Measurements from ENCODE around the gene SLC7A8.
A peak's percentile ranks its signal among the peaks of the same experiment; 100 is the strongest.

Gene SLC7A8

GRCh38 chr14:23095196-23096108 lies 88.0 kb downstream of the SLC7A8 start, which contains the start of gene C14orf119:
C14orf119 (plus strand) TSS chr14:23095505; CDS start chr14:23097659, 2,154 bp downstream.
- DNase-seq (ENCODE audit: low read depth in 2 of 2, low spot score in 1 of 2), result peak; percentile 92 to 98

- peak; percentile 49 to 54 for DNase-seq (ENCODE audit: low read depth in 2 of 2, low spot score in 1 of 2)
Measured at GRCh38 chr14:23094666-23095195, 88.7 kb downstream of the SLC7A8 start, which contains the start of gene ACIN1. ACIN1 (minus strand) TSS chr14:23095136; CDS start chr14:23095112, 24 bp downstream.

GRCh38 chr14:23093991-23094665 lies 89.3 kb downstream of the SLC7A8 start:
- DNase-seq (ENCODE audit: low read depth in 2 of 2, low spot score in 1 of 2), result no peak

GRCh38 chr14:23093526-23093925 lies 89.9 kb downstream of the SLC7A8 start:
- DNase-seq (ENCODE audit: low read depth in 2 of 2, low spot score in 1 of 2), result no peak

- DNase-seq (ENCODE audit: low read depth in 2 of 2, low spot score in 1 of 2), result no peak
Measured at GRCh38 chr14:23093104-23093503, 90.4 kb downstream of the SLC7A8 start.

GRCh38 chr14:23091294-23092225 lies 91.9 kb downstream of the SLC7A8 start:
- DNase-seq (ENCODE audit: low read depth in 2 of 2, low spot score in 1 of 2), result no peak

- DNase-seq (ENCODE audit: low read depth in 2 of 2, low spot score in 1 of 2), result no peak
Measured at GRCh38 chr14:23090254-23090636, 93.2 kb downstream of the SLC7A8 start.

- no peak for DNase-seq (ENCODE audit: low read depth in 2 of 2, low spot score in 1 of 2)
Measured at GRCh38 chr14:23089498-23090253, 93.8 kb downstream of the SLC7A8 start.

GRCh38 chr14:23086565-23086964 lies 96.9 kb downstream of the SLC7A8 start:
- DNase-seq (ENCODE audit: low read depth in 2 of 2, low spot score in 1 of 2), result no peak

GRCh38 chr14:23085458-23085857 lies 98.0 kb downstream of the SLC7A8 start:
- no peak for DNase-seq (ENCODE audit: low read depth in 2 of 2, low spot score in 1 of 2)

GRCh38 chr14:23080474-23080873 lies 103.0 kb downstream of the SLC7A8 start:
- DNase-seq (ENCODE audit: low read depth in 2 of 2, low spot score in 1 of 2), result no peak

- DNase-seq (ENCODE audit: low read depth in 2 of 2, low spot score in 1 of 2), result no peak
Measured at GRCh38 chr14:23079716-23080115, 103.7 kb downstream of the SLC7A8 start.

- DNase-seq (ENCODE audit: low read depth in 2 of 2, low spot score in 1 of 2), result no peak
Measured at GRCh38 chr14:23078692-23079116, 104.8 kb downstream of the SLC7A8 start.

- no peak for DNase-seq (ENCODE audit: low read depth in 2 of 2, low spot score in 1 of 2)
Measured at GRCh38 chr14:23077962-23078361, 105.5 kb downstream of the SLC7A8 start.

- DNase-seq (ENCODE audit: low read depth in 2 of 2, low spot score in 1 of 2), result no peak
Measured at GRCh38 chr14:23076785-23077408, 106.6 kb downstream of the SLC7A8 start.

Measured in stimulated activated CD8-positive, alpha-beta memory T cell treated with anti-CD3 and anti-CD28 coated beads, Interleukin-4, amount 100 ng/mL, for 1 hour (primary cell).